Liver (tissue), 9 donors: ENCODE results near the gene ASIC5. TPM values are rescaled to one million over a fixed set of nuclear protein-coding genes. Genes with fewer than 3 reads are reported as not detected.

Source experiments
- DNase-seq: peaks from one replicate; pipeline ENCODE4 v3.0.0-alpha.2; 2017; ENCODE audit warnings: low spot score
- H3K27ac ChIP-seq, 2 donors: one replicate each; pipeline ENCODE4 v1.7.0; 2013; ENCODE audit warnings: inconsistent platforms in 2 of 2, low read length in 2 of 2, control low read depth in 1 of 2, low read depth in 1 of 2, mild to moderate bottlenecking in 1 of 2
- H3K27me3 ChIP-seq, 4 donors: one replicate each; pipeline versions ENCODE4 v1.6.1 to v1.7.0; 2013; ENCODE audit warnings: low read length in 3 of 4, inconsistent platforms in 1 of 4, mild to moderate bottlenecking in 1 of 4, moderate library complexity in 1 of 4; ENCODE audit not compliant: control insufficient read depth in 4 of 4, insufficient read depth in 4 of 4
- H3K36me3 ChIP-seq, 4 donors: one replicate each; pipeline versions ENCODE4 v1.6.1 to v1.7.0; 2013; ENCODE audit warnings: low read length in 3 of 4, mild to moderate bottlenecking in 3 of 4, low read depth in 1 of 4, moderate library complexity in 1 of 4; ENCODE audit not compliant: control insufficient read depth in 4 of 4, insufficient read depth in 3 of 4
- H3K4me1 ChIP-seq, 4 donors: one replicate each; pipeline versions ENCODE4 v1.6.1 to v1.7.0; 2013; ENCODE audit warnings: low read length in 3 of 4, mild to moderate bottlenecking in 3 of 4, moderate library complexity in 1 of 4; ENCODE audit not compliant: control insufficient read depth in 4 of 4, insufficient read depth in 4 of 4
- H3K4me3 ChIP-seq, 3 donors: one replicate each; pipeline versions ENCODE4 v1.6.1 to v1.7.0; 2013; ENCODE audit warnings: low read length in 3 of 3, control low read depth in 1 of 3, low read depth in 1 of 3, mild to moderate bottlenecking in 1 of 3
- H3K9ac ChIP-seq, 2 donors: one replicate each; pipeline ENCODE4 v1.7.0; 2013; ENCODE audit warnings: low read length in 2 of 2, mild to moderate bottlenecking in 2 of 2, moderate library complexity in 2 of 2, control low read depth in 1 of 2, low read depth in 1 of 2
- H3K9me3 ChIP-seq, 4 donors: one replicate each; pipeline versions ENCODE4 v1.6.1 to v1.7.0; 2013; ENCODE audit warnings: low read length in 3 of 4; ENCODE audit not compliant: control insufficient read depth in 4 of 4
- CTCF ChIP-seq: fragments of 150-350 bp; IDR thresholded peaks from 2 replicates; pipeline ENCODE4 v1.5.1; 2017; ENCODE audit warnings: improper control_type of control experiment, low read depth, low read length; ENCODE audit not compliant: missing input control
- EGR1 ChIP-seq, 2 donors: IDR thresholded peaks; 2 replicates each; pipeline ENCODE4 v1.6.1; 2016 to 2018; ENCODE audit warnings: antibody characterized with exemption in 2 of 2, low read depth in 2 of 2
- FOXA1 ChIP-seq: IDR thresholded peaks from 2 replicates; pipeline ENCODE4 v1.6.1; 2016; ENCODE audit warnings: antibody characterized with exemption
- FOXA2 ChIP-seq: IDR thresholded peaks from 2 replicates; pipeline ENCODE4 v1.6.1; 2016; ENCODE audit warnings: antibody characterized with exemption
- GABPA ChIP-seq, 2 donors: IDR thresholded peaks in 1 of 2; conservative IDR thresholded peaks in 1 of 2; 2 replicates each; pipeline ENCODE4 v1.6.1; 2016; ENCODE audit warnings: antibody characterized with exemption in 2 of 2, mild to moderate bottlenecking in 1 of 2, moderate library complexity in 1 of 2
- HNF4A ChIP-seq, 2 donors: conservative IDR thresholded peaks; 2 replicates each; pipeline ENCODE4 v1.6.1; 2016; ENCODE audit warnings: antibody characterized with exemption in 2 of 2, mild to moderate bottlenecking in 2 of 2
- HNF4G ChIP-seq: IDR thresholded peaks from 2 replicates; pipeline ENCODE4 v1.6.1; 2016; ENCODE audit warnings: antibody characterized with exemption
- JUND ChIP-seq, 2 donors: IDR thresholded peaks; 2 replicates each; pipeline ENCODE4 v1.6.1; 2016; ENCODE audit warnings: antibody characterized with exemption in 2 of 2
- NR2F2 ChIP-seq: IDR thresholded peaks from 2 replicates; pipeline ENCODE4 v1.6.1; 2016; ENCODE audit warnings: antibody characterized with exemption
- RAD21 ChIP-seq, 2 donors: IDR thresholded peaks; 2 replicates each; pipeline ENCODE4 v1.6.1; 2016; ENCODE audit warnings: antibody characterized with exemption in 2 of 2, mild to moderate bottlenecking in 2 of 2
- REST ChIP-seq: IDR thresholded peaks from 2 replicates; pipeline ENCODE4 v1.6.1; 2016; ENCODE audit warnings: antibody characterized with exemption, mild to moderate bottlenecking
- RXRA ChIP-seq, 2 donors: IDR thresholded peaks; 2 replicates each; pipeline ENCODE4 v1.6.1; 2017 to 2018; ENCODE audit warnings: antibody characterized with exemption in 2 of 2, mild to moderate bottlenecking in 1 of 2
- SP1 ChIP-seq: IDR thresholded peaks from 2 replicates; pipeline ENCODE4 v1.6.1; 2018; ENCODE audit warnings: antibody characterized with exemption, mild to moderate bottlenecking
- TAF1 ChIP-seq: conservative IDR thresholded peaks from 2 replicates; pipeline ENCODE4 v1.6.1; 2016; ENCODE audit warnings: antibody characterized with exemption, mild to moderate bottlenecking
- YY1 ChIP-seq: IDR thresholded peaks from 2 replicates; pipeline ENCODE4 v1.6.1; 2016; ENCODE audit warnings: antibody characterized with exemption, mild to moderate bottlenecking
- polyA plus RNA-seq, 2 donors: library from polyadenylated mRNA; stranded (reverse) in 1 of 2; unstranded in 1 of 2; fragments of 200-250 nt in 1 of 2; fragments of >200 nt in 1 of 2; fragmentation: Nextera tagmentation in 1 of 2; extraction: Ambion mirVana in 1 of 2; gene quantifications; one replicate each; pipeline versions ENCODE4 v1.2.1 to v1.2.3, GENCODE V29; 2013 to 2015
- total RNA-seq, 2 donors: library from RNA; depleted of rRNA; stranded (reverse); fragments of >200 nt; gene quantifications; one replicate each; pipeline ENCODE4 v1.2.3, GENCODE V29; 2014
- TF ChIP-seq, protein P1 (sequence below): IDR thresholded peaks from 2 replicates; pipeline ENCODE4 v1.6.1; 2016; ENCODE audit warnings: antibody characterized with exemption
- TF ChIP-seq, protein P2 (sequence below): IDR thresholded peaks from 2 replicates; pipeline ENCODE4 v1.6.1; 2016; ENCODE audit warnings: antibody characterized with exemption
- TF ChIP-seq, protein P3 (sequence below): IDR thresholded peaks from 2 replicates; pipeline ENCODE4 v1.6.1; 2016; ENCODE audit warnings: antibody characterized with exemption
- donor health status: healthy.
- donor health status: healthy.
- donor health status: healthy.
- donor health status: healthy.
- donor health status: healthy.

ASIC5 gene
- total and polyA plus RNA-seq, 4 donors = not detected

- H3K36me3 ChIP-seq = no peaks in the 10 kb centered on the region
- peaks cover 4 to 13% (median 11%) of the 10 kb centered on the region in 4 donors for H3K4me1 ChIP-seq
- H3K27me3 ChIP-seq = no peaks in the 10 kb centered on the region
- no peak overlapping the region for H3K4me3 ChIP-seq
- peak; percentile 29 to 71 for TF ChIP-seq JUND (IDR thresholded peaks at IDR 0.05)
- peak; percentile 12 for TF ChIP-seq HNF4G
- TF ChIP-seq, protein P1, sequence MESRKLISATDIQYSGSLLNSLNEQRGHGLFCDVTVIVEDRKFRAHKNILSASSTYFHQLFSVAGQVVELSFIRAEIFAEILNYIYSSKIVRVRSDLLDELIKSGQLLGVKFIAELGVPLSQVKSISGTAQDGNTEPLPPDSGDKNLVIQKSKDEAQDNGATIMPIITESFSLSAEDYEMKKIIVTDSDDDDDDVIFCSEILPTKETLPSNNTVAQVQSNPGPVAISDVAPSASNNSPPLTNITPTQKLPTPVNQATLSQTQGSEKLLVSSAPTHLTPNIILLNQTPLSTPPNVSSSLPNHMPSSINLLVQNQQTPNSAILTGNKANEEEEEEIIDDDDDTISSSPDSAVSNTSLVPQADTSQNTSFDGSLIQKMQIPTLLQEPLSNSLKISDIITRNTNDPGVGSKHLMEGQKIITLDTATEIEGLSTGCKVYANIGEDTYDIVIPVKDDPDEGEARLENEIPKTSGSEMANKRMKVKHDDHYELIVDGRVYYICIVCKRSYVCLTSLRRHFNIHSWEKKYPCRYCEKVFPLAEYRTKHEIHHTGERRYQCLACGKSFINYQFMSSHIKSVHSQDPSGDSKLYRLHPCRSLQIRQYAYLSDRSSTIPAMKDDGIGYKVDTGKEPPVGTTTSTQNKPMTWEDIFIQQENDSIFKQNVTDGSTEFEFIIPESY = peak; percentile 24
- TF ChIP-seq HNF4A (conservative IDR thresholded peaks at IDR 0.05) = peak; percentile 68 to 77
- peak in 1 of 2 donors; percentile 42 for TF ChIP-seq EGR1 (IDR thresholded peaks at IDR 0.05; ENCODE audit: low read depth in 2 of 2)
- TF ChIP-seq TAF1 = no peak
- TF ChIP-seq YY1 = peak; percentile 59
- TF ChIP-seq RXRA (IDR thresholded peaks at IDR 0.05) = peak; percentile 98 to 99
- peak; percentile 62 for TF ChIP-seq NR2F2
- TF ChIP-seq, protein P2, sequence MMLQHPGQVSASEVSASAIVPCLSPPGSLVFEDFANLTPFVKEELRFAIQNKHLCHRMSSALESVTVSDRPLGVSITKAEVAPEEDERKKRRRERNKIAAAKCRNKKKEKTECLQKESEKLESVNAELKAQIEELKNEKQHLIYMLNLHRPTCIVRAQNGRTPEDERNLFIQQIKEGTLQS = no peak
- no peak for TF ChIP-seq FOXA1
- peak; percentile 77 for TF ChIP-seq REST
- peak; percentile 46 to 50 for TF ChIP-seq RAD21 (IDR thresholded peaks at IDR 0.05)
- peak in 1 of 2 donors; percentile 35 for TF ChIP-seq GABPA (IDR thresholded peaks at IDR 0.05 in 1 of 2, conservative IDR thresholded peaks at IDR 0.05 in 1 of 2)
- TF ChIP-seq, protein P3, sequence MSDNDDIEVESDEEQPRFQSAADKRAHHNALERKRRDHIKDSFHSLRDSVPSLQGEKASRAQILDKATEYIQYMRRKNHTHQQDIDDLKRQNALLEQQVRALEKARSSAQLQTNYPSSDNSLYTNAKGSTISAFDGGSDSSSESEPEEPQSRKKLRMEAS = peak; percentile 45
- TF ChIP-seq CTCF = no peak
- peak; percentile 90 for TF ChIP-seq SP1
- peak; percentile 38 for TF ChIP-seq FOXA2
- no peak for DNase-seq
- H3K27ac ChIP-seq = peak overlapping the region in 1 of 2 donors; percentile 51
- H3K9me3 ChIP-seq = no peaks in the 10 kb centered on the region
- H3K9ac ChIP-seq = peak overlapping the region in 1 of 2 donors; percentile 5
Measured at GRCh38 chr4:155832664-155833063, 33.4 kb downstream of the ASIC5 start.
